Ramos (cell line): Measurements from ENCODE around the gene C19orf12.

Experiments
- in situ Hi-C: fragments of 300-500 bp; cut with MboI; formaldehyde crosslinking; loops from one replicate; pipeline ENCODE4 v1.14.3; 2022; ENCODE audit warnings: low sequenced_read_pairs; ENCODE audit not compliant: unreplicated experiment

C19orf12 gene

GRCh38 chr19:29666578-29667386 is 48.3 kb downstream of the C19orf12 start:
- in situ Hi-C loops: no loop called here

DNA sequence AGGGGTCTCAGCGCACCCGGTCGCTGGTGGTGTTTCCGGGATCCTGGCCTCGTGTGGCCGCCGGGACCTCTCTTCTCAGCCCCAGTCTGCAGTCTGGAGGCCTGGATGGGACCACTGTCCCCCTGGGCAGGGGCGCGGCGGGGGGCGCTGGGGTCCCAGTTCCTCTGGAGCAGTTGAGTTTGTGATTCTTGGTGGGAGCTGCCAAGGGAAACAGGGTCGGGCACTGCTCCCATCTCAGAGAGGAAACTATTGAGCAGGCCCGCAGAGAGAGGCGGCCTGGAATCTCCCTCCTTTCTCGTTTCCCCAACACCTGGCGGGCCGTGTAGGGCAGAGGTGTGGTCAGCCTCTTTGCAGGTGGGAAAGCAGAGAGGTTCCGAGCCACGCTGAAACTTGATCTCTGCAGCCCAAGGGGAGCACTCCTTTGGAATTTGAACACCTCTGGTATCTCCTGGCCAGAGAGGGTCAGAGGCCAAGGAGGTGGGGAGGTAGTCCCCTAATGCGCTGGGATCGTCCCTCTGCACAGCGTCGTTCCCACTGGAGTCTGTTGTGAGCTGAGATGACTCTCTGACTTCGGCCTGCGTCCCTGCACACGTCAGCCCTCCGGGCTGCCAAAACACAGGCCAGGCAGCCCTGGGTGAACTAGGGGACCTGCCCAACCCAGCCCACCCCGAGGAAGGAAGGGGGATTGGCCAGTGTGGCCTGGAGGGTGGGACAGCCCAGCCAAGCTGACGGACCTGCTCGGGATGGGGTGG is 49.1 kb downstream of the C19orf12 start:
- in situ Hi-C loops: no loop called here

GRCh38 chr19:29665215-29665825 is 49.7 kb downstream of the C19orf12 start, which contains the start of gene PLEKHF1:
Gene PLEKHF1 (plus strand): TSS chr19:29665461. CDS start chr19:29673840, 8,379 bp downstream.
- in situ Hi-C loops: no loop called here

DNA sequence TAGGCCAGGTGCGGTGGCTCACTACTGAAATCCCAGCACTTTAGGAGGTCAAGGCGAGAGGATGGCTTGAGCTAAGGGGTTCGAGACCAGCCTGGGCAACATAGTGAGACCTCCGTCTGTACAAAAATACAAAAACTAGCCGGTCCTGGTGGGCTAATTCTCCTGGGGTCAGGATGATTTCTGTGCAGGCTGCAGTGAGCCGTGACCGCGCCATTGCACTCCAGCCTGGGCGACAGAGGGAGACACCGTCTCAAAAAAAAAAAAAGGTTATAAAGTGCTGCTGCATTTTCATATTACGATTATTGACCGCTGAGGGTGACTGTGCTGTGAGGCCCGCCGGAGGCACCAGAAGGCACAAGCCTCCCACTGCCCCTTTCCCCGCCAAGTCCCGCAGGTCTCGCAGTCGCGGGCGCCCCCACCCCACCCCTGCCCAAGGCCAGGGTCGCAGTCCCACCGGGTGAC is 50.3 kb downstream of the C19orf12 start:
- in situ Hi-C loops: no loop called here

DNA sequence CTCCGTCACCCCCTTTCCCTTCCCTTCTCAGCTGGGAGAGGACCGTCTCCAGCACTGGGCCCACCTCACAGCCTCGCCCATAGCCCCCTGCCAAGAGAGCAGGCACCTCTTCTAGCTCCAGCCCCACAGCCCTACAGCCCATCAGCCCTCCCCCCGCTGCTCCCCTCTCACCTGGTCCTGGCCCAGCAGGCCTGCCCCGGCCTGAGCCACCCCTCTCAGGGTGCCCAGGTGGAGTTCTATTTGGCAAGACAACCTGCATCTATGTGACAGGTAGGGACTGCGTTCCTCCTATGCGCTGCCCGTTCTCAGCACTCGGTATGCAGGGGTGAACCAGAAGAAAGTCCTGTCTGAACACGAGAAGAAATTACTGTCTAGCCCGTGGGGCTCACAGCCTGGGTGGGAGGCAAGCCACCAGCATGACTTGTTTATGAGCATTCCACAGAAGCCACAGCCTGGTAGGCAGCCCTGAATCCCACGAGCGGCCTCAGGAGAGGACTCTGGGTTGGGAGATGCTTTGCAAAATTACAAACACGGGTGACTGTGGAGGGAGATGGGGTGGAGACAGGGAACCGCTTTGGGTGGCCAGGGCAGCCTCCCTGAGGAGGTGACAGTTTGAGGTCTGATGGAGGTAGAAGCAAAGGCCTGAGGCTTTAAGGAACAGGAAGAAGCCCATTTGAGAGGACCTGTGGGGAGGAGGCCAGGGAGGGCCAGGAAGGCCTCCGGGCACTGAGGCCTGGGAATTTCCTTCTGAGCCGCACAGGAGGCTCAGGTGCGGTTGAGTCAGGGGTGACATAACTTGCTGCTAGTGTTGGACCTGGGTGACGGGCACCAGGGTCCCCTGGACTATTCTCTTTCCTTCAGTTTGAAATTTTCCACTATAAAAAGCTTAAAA is 51.0 kb downstream of the C19orf12 start:
- in situ Hi-C loops: no loop called here

GRCh38 chr19:29662604-29663404 is 52.3 kb downstream of the C19orf12 start:
- in situ Hi-C loops: no loop called here

DNA sequence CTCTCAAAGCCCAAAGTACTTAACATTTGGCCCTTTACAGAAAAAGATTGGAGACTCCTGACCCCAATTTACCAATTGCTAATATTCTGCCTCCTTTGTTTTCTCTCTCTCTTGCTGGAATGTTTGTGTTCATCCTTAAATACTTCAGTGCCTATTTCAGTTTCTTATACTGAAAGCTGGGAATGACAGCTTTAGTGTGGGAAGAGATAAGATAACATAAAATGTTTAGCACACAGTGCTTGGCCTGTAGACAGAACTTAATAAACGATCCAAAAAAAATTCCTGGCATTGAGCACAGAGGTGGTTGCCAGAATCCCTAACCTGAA is 52.8 kb downstream of the C19orf12 start:
- in situ Hi-C loops: no loop called here

DNA sequence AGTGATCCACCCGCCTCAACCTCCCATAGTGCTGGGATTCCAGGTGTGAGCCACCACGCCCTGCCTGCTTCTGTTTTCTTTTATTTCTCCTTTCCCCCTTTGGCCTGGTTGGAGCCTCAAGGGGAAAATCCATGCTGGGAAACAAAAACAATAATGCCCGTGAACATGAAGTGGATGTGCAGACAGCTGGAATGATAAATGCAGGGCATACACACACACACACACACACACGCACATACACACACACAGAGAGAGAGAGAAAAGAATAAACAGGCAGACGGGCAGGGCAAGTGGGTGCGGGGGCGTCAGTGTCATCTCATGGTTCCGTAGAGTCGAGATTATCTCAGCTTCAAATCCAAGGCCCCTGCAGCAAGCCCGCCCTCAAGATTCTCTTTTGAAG is 54.2 kb downstream of the C19orf12 start:
- in situ Hi-C loops: no loop called here

- in situ Hi-C loops: no loop called here
Observed at GRCh38 chr19:29658221-29658991, 56.7 kb downstream of the C19orf12 start.

GRCh38 chr19:29655648-29656335 is 59.3 kb downstream of the C19orf12 start:
- in situ Hi-C loops: no loop called here

DNA sequence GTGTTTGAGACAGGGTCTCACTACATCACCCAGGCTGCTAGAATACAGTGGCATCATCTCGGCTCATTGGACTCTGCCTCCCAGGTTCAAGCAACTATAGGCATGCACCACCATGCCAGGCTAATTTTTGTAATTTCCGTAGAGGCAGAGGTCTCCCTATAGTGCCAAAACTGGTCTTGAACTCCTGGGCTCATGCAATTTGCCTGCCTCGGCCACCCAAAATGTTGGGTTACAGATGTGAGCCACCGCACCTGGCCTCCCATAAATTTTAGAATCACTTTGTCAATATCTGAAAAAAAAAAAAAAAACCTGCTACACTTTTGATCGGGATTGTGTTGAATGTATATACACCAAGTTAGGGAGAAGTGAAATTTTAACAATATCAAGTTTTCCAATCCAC is 61.7 kb downstream of the C19orf12 start:
- in situ Hi-C loops: no loop called here

GRCh38 chr19:29651622-29652394 is 63.3 kb downstream of the C19orf12 start:
- in situ Hi-C loops: no loop called here

- in situ Hi-C loops: no loop called here
Observed at GRCh38 chr19:29650772-29651387, 64.2 kb downstream of the C19orf12 start.
